Erythroblast (primary cell): ENCODE measurements around the gene AJM1.

Experiments
- GATA1 ChIP-seq: IDR thresholded peaks from 2 replicates; pipeline ENCODE4 v1.6.1; 2011; ENCODE audit warnings: low read depth, mild to moderate bottlenecking, control low read depth, low read length, moderate library complexity
- POLR2A ChIP-seq: IDR thresholded peaks from 2 replicates; pipeline ENCODE4 v1.6.1; 2011; ENCODE audit warnings: mild to moderate bottlenecking, low read length

- no peak for TF ChIP-seq POLR2A
- TF ChIP-seq GATA1 = no peak
Observed at GRCh38 chr9:136865768-136866103, 23.5 kb downstream of the AJM1 start.
